ENCODE data around the gene PSMB4. TPM values are rescaled to one million over a fixed set of nuclear protein-coding genes. Genes with fewer than 3 reads are reported as not detected.
"Not testable (repeated sequence)": the region's sequence is repeated elsewhere in the genome, so short reads cannot be mapped to it uniquely, and the experiment has no call there.

PSMB4 gene
- total and polyA plus RNA-seq, 10 donors, result 184 to 371 (median 205) TPM

DNA sequence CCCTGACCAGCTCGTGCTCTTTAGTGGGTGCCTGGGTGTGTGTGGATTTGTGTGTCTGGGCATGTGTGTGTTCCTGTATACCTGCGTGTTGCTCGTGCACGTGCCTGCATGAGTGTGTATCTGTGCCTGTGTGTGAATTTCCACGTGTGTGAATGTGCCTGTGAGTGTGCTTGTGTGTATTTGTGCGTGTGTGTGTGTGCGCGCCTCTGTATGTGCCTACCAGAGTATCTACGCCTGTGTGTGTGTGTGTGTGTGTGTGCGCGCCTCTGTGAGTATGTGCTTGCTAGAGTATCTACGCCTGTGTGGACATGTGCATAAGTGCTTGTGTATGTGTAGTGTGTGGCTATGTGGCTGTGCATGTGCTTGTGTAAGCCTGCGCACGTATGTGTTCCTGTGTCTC, 26.2 kb upstream of the PSMB4 start:
- Histone ChIP-seq H3K27me3 (replicated peaks in 1 of 7) (no peaks in the 10 kb centered on the region), H3K4me3 (no peak overlapping the region), H3K4me1 (peaks cover 18 to 49% (median 39%) of the 10 kb centered on the region in 6 donors), H3K9me3 (no peaks in the 10 kb centered on the region), H3K27ac (peak overlapping the region in 4 of 8 donors; percentile 78 to 89 (median 84)), H3K36me3 (peaks cover 0 to 11% (median 0%) of the 10 kb centered on the region in 6 donors)
- TF ChIP-seq, protein P1, sequence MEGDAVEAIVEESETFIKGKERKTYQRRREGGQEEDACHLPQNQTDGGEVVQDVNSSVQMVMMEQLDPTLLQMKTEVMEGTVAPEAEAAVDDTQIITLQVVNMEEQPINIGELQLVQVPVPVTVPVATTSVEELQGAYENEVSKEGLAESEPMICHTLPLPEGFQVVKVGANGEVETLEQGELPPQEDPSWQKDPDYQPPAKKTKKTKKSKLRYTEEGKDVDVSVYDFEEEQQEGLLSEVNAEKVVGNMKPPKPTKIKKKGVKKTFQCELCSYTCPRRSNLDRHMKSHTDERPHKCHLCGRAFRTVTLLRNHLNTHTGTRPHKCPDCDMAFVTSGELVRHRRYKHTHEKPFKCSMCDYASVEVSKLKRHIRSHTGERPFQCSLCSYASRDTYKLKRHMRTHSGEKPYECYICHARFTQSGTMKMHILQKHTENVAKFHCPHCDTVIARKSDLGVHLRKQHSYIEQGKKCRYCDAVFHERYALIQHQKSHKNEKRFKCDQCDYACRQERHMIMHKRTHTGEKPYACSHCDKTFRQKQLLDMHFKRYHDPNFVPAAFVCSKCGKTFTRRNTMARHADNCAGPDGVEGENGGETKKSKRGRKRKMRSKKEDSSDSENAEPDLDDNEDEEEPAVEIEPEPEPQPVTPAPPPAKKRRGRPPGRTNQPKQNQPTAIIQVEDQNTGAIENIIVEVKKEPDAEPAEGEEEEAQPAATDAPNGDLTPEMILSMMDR (IDR thresholded peaks at IDR 0.05 in 8 of 11, conservative IDR thresholded peaks at IDR 0.05 in 3 of 11), result no peak
- no peak for TF ChIP-seq POLR2A (IDR thresholded peaks at IDR 0.05)
- intact Hi-C loops (cut with DNase I; ENCODE audit: low total_unique reads), result no loop called here
- no peak for DNase-seq
- 93 to 97% (median 95%) methylated on average over 10 to 14 of the region's 14 CpGs for WGBS, 5 donors

GRCh38 chr1:151377150-151377884, 22.1 kb upstream of the PSMB4 start:
- Histone ChIP-seq H3K36me3 (no peaks in the 10 kb centered on the region), H3K27ac (no peak overlapping the region), H3K4me3 (no peak overlapping the region), H3K27me3 (replicated peaks in 1 of 7) (no peaks in the 10 kb centered on the region), H3K9me3 (no peaks in the 10 kb centered on the region), H3K4me1 (peaks cover 0 to 8% (median 2%) of the 10 kb centered on the region in 6 donors)
- WGBS, 5 donors, result 80 to 84% (median 83%) methylated on average over 3 of the region's 3 CpGs
- TF ChIP-seq POLR2A (IDR thresholded peaks at IDR 0.05), result no peak
- no peak for TF ChIP-seq POLR2AphosphoS5 (IDR thresholded peaks at IDR 0.05)
- TF ChIP-seq, protein P1 (IDR thresholded peaks at IDR 0.05 in 8 of 11, conservative IDR thresholded peaks at IDR 0.05 in 3 of 11), result no peak
- intact Hi-C loops (cut with DNase I; ENCODE audit: low total_unique reads), result no loop called here
- no peak for DNase-seq

- TF ChIP-seq, protein P1 (IDR thresholded peaks at IDR 0.05 in 8 of 11, conservative IDR thresholded peaks at IDR 0.05 in 3 of 11), result no peak
- TF ChIP-seq POLR2AphosphoS5 (IDR thresholded peaks at IDR 0.05) (no peak), POLR2A (IDR thresholded peaks at IDR 0.05) (no peak)
- 69 to 93% (median 75%) methylated on average over 3 of the region's 3 CpGs for WGBS, 5 donors
- DNase-seq, result no peak
- H3K4me3 ChIP-seq, result no peak overlapping the region
- H3K27ac ChIP-seq, result no peak overlapping the region
- intact Hi-C loops (cut with DNase I; ENCODE audit: low total_unique reads), result no loop called here
- H3K36me3 ChIP-seq, result no peaks in the 10 kb centered on the region
- no peaks in the 10 kb centered on the region for H3K9me3 ChIP-seq
- H3K4me1 ChIP-seq, result no peaks in the 10 kb centered on the region
- no peaks in the 10 kb centered on the region for H3K27me3 ChIP-seq (replicated peaks in 1 of 7)
Observed at GRCh38 chr1:151384584-151384983, 14.8 kb upstream of the PSMB4 start.

DNA sequence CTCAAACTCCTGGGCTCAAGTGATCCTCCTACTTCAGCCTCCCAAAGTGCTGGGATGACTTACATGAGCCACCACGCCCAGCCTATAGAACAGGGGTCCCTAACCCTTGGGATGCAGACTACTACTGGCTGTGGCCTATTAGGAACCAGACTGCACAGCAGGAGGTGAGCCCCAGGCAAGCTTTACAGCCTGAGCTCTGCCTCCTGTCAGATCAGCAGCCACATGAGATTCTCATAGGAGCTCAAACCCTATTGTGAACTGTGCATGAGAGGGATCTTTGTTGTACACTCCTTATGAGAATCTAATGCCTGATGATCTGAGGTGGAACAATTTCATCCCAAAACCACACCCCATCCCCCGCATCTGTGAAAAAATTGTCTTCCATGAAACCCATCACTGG, 13.4 kb upstream of the PSMB4 start:
- TF ChIP-seq POLR2A (IDR thresholded peaks at IDR 0.05), result no peak
- TF ChIP-seq, protein P1 (IDR thresholded peaks at IDR 0.05 in 8 of 11, conservative IDR thresholded peaks at IDR 0.05 in 3 of 11), result no peak
- TF ChIP-seq POLR2AphosphoS5 (IDR thresholded peaks at IDR 0.05), result no peak
- no peak for DNase-seq

DNA sequence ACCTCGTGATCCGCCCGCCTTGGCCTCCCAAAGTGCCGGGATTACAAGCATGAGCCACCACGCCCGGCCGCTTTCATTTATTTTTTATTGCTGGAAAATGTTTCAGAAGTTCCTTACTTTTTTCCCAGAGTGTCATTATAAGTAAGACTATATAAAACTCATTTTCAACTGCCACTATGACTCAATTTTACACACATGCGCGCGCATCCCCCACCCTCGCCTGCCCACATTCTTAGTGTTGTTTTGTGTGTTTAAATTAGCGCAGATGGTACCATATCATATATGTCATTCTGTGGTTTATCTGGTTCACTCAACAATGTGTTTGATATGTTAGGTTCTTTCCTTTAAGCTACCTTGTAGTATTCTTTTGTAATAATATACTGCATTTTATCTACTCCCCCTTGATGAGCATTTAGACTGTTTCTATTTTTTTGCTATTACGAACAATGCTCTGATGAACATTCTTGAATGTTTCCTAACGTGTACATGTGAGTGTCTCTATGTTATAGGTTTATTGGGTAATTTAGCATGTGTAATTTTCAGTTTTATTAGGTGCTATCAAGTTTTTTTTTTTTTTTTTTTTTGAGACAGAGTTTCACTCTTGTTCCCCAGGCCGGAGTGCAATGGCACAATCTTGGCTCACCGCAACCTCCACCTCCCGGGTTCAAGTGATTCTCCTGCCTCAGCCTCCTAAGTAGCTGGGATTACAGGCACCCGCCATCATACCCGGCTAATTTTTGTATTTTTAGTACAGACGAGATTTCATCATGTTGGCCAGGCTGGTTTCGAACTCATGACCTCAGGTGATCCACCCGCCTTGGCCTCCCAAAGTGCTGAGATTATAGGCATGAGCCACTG, 8.9 kb upstream of the PSMB4 start:
- intact Hi-C loops (cut with DNase I; ENCODE audit: low total_unique reads); H3K9me3 ChIP-seq; H3K36me3 ChIP-seq; H3K27me3 ChIP-seq (replicated peaks in 1 of 7); H3K27ac ChIP-seq; H3K4me3 ChIP-seq; DNase-seq; H3K4me1 ChIP-seq: not testable (repeated sequence)
- 92 to 97% (median 94%) methylated on average over 21 to 22 of the region's 22 CpGs for WGBS, 5 donors

More for the DNA sequence above, 13.4 kb upstream of the PSMB4 start:
- Histone ChIP-seq H3K27ac (no peak overlapping the region), H3K4me3 (no peak overlapping the region), H3K27me3 (replicated peaks in 1 of 7) (no peaks in the 10 kb centered on the region), H3K4me1 (no peaks in the 10 kb centered on the region), H3K9me3 (no peaks in the 10 kb centered on the region), H3K36me3 (no peaks in the 10 kb centered on the region)
- intact Hi-C loops (cut with DNase I; ENCODE audit: low total_unique reads), result no loop called here
- WGBS, 5 donors, result 75 to 91% (median 86%) methylated on average over 2 of the region's 2 CpGs

Measured in spleen (tissue), 11 donors.